Measurements from ENCODE around the gene CRTC3.
"Not testable (repeated sequence)": the region's sequence is repeated elsewhere in the genome, so short reads cannot be mapped to it uniquely, and the experiment has no call there.

CRTC3 gene

DNA sequence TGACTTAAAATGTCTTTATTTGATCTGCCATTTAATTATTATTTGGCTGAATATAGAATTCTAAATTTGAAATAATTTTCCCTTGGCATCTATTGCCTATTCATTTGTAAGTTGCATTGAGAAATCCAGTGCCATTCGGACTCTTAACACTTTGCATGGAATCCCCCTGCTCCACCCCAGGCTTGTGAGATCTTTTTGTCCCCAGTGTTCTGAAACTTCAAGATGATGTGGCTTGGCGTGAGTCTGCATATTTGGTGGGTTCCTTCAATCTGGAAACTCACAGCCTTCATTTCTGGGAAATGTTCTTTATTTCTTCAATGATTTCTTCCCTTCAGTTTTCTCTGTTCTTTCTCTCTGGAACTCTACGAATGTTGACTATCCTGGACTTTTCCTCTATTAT is 103.6 kb downstream of the CRTC3 start:
- DNase-seq, result no peak

DNA sequence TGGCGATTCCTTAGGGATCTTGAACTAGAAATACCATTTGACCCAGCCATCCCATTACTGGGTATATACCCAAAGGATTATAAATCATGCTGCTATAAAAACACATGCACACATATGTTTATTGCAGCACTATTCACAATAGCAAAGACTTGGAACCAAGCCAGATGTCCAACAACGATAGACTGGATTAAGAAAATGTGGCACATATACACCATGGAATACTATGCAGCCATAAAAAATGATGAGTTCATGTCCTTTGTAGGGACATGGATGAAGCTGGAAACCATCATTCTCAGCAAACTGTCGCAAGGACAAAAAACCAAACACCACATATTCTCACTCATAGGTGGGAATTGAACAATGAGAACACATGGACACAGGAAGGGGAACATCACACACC is 107.3 kb downstream of the CRTC3 start:
- DNase-seq, result not testable (repeated sequence)

GRCh38 chr15:90637693-90638092 is 108.0 kb downstream of the CRTC3 start:
- DNase-seq, result no peak

GRCh38 chr15:90638201-90638691 is 108.5 kb downstream of the CRTC3 start:
- DNase-seq, result no peak

GRCh38 chr15:90638963-90639362 is 109.2 kb downstream of the CRTC3 start:
- no peak for DNase-seq

DNA sequence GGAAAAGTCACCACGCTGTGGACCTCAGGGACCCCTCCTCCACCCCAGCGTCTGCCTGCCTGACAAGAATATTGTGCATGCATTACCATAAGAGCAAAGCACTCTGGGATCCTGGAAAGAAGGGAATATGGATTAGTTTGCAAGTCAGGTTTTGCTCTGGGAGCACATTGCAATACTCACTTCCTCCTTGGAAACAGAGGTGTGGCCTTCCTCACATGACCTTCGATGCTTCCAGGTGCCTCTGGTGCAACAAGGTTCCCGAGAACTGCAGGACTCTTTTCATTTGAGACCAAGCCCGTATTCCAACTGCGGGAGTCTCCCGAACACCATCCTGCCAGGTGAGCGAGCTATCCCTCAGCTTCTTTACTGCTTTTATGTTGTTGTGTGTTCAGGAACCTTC is 111.1 kb downstream of the CRTC3 start:
- DNase-seq, result no peak

DNA sequence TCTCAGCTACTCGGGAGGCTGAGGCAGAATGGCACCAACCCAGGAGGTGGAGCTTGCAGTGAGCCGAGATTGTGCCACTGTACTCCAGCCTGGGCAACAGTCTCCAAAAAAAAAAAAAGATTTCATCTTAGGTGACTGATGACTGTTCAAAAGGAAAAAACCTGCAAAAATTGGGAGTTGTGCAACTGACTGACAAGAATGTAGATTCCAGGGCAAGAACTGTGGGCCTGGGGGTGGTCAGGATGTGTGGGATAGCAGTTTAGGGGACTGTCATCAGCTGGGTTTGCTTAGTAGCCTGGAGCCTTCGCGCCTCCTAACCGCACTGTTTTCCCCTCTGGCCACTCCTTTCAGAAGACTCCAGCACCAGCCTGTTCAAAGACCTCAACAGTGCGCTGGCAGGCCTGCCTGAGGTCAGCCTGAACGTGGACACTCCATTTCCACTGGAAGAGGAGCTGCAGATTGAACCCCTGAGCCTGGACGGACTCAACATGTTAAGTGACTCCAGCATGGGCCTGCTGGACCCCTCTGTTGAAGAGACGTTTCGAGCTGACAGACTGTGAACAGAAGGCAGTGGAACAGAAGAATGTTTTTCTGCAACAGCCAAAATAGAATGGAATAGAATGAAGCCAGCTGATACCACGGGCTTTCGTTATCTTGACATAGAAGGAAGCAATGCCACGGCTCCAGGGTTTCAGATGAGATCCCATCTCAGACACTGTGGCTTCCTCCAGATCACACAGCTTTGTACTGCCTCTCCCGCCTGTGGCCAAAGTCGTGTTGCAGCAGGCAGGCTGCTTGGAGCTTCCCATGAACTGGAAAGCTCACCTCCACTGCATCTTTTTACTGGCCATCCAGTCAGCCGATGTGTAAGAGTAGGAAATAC is 112.1 kb downstream of the CRTC3 start:
- no peak for DNase-seq

DNA sequence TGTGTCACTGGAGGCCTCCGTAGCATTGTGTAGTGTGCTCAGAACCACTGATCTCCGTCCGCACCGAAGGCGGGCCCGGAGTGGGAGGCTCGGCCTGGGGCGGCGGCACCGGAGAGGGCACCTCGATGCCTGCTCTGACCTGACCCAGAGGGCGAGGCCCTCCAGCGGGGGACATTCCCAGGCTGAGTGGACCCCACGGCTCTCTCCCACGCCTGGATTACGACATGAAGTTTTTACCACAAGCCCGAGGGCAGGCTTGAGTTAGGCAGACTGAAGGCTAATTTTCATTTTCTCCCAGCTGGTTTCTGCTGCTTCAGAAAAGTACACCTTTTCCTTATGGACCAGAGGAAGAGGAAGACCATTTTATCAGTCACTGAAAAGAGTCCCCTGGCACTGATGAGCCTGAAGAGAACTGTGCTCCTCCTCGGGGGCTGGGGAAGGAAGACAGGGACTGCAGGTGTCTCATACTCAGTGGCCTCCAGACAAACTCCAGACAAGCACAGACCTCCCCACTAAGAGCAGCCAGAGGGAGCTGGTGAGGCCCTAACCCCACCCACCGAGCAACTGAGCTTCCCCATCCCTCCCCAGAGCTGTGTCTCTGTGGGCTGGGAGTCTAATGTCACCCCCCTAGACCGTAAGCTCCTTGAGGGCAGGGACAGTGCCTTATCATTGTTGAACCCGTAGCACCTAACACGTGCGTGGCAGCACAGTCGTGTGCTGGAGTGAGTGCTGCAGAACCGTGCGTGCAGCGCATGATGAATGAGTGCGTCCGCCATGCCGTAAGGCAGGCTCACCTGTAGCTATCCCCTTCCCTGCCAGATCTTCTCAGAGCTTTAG is 113.0 kb downstream of the CRTC3 start:
- no peak for DNase-seq

DNA sequence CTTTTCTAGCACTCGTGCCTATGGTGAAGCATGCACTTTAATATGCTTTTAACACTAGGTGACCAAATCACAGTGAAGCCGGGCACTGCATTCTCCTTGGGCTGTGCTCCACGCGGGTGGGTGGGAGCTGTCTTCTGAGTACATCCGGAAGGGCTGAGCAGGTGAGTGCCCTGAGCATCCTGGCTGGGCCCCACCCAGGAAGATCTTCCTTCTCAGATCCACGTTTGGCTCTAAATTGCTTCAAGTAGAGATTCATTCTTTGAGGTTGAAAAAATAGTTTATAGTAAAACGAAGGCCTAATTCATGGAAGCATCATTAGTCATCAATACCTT is 113.5 kb downstream of the CRTC3 start:
- no peak for DNase-seq

- no peak for DNase-seq
Measured at GRCh38 chr15:90644526-90644925, 114.8 kb downstream of the CRTC3 start.

DNA sequence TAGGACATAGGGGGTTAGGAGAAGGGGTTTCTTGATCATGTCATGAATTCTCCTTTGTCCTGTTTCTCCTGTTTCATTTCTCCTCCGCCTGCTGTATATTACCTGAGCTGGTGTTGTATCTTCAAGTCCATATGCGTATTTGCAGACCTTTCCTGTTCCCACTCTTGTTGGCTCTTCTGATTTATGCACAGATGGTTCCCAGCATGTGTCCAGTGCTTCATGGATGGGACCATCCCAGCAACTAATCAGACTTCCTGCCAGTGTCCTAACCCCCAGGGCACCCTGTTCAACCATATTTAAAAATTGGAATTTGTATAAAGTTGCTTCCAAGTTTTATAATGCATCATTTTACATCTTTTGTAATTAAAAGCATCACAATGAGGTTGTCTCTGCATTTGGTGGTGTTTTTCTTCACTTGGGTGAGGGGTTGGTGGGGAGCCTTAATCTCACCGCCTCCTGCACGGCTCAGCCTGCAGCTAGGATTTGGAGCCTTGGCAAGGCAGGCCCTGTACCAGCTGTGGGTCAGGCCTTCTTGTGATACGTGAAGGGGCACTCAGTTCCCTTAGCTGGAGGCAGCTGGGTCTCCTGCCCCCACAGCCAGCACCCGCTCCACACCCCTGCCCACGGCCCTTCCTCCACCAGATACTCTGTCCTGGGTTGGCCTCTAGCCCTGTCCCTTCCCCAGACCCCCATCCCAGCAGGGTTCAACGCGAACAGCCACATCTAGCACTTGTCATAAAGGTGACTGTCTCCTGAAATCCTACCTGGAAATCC is 115.4 kb downstream of the CRTC3 start:
- DNase-seq, result no peak

DNA sequence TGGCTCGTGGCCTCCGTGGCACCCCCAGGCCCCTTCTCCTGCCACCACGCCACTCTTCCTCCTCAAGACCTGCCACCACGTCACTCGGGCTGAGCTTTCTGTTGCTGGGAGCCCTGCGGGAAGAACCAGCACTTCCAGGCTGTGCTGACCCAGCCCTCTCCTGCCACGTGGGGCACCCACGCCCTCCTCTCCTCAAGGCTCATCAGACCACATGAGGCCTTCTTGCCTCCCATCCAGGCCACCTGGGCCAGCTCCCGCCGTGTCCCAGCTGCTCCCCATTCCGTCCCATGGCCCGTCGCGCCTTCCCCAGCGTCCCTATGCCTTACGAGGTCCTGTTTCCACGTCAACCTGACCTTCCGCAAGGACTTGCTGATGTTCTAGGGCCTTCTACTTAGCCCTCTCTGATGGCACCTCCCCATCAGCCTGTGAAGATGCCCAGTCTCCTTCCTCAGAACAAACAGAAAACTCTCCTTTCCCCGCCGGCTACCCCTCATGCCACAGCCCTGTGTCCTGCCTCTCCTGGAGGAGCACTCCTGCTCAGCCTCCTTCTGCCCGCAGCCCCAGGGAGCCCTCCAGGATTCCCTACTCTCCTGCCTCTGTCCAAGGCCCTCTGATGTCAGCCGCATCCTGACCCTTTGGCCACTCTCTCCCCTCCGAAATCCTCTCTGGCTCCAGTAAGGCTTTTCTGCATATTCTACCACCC is 116.3 kb downstream of the CRTC3 start:
- no peak for DNase-seq

GRCh38 chr15:90646662-90647305 is 117.1 kb downstream of the CRTC3 start:
- DNase-seq, result no peak

GRCh38 chr15:90647326-90647725 is 117.6 kb downstream of the CRTC3 start:
- DNase-seq, result no peak

DNA sequence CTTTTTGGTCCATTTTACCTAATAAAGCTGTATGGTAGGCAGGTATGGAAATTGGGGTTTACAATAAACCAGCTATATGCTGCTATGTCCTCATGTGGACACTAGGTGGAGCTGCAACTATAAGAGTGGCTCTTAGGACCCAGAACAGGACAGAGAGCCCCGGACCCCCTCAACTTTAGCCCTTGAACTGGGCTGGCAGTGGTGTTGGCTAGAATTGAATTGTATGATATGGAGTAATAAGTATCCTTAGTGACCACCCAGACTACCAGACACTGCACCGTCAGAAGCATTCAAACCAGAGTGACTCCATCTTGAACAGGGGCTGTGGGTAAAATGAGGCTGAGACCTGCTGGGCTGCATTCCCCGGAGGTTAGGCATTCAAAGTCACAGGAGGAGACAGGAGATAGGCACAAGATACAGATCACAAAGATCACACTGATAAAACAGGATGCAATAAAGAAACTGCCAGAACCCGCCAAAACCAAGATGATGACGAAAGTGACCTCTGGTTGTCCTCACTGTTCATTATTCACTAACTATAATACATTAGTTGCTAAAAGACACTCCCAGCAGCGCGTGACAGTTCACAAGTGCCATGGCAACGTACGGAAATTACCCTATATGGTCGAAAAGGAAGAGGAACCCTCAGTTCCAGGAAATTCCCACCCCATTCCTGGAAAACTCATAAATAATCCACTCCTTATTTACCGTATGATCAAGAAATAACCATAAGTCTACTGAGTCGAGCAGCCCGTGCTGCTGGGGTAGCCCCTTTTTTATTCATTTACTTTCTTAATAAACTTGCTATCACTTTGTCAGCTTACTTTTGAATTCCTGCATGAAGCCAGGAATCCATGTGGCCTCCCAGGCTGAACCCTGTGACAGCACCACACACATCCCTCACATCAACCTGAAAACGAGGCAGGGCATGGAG is 118.7 kb downstream of the CRTC3 start:
- DNase-seq, result peak; percentile 53

GRCh38 chr15:90650117-90650955 is 120.6 kb downstream of the CRTC3 start:
- no peak for DNase-seq

DNA sequence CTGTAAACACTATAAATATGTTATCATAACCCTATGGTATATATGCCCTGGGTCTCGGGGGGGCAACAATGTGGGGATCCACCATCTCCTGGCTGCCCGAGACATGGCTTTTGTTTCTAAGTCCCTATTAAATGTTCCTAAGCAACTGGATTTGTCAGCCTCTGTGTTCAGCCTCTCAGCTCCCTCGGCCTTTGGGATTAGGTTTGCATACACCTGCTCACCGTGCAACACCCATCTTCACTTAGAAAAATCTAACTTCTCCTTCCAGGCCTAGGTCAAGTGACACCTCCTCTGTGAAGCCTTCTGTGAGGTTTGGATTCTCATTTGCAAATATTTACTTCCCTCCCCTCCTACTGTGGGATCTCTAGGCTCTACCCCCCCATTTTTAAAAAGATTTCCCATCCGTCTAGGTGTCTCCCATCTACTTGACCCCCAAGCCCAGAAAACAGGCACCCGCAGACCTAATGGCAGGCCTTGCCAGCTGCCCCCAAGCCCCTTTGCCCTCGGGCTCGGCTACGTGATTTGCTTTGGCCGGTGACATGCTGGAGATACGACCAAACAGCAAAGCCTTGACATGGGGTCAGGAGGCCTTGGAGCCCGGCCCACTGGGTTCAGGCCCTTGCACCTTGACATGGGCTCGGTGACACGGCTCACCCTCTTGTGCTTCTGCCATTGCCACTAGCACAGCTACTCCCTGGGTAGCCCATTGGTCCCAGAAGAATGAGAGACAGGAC is 121.4 kb downstream of the CRTC3 start:
- no peak for DNase-seq

- DNase-seq, result no peak
Measured at GRCh38 chr15:90654233-90655136, 124.8 kb downstream of the CRTC3 start.
